A673 (cell line): ENCODE results near the gene FAM210B.

ENCODE experiments used
- EZH2 ChIP-seq: fragments of 200-600 bp; sonication (generic); IDR thresholded peaks from 2 replicates; pipeline ENCODE4 v1.6.1; 2017; ENCODE audit warnings: borderline replicate concordance, low read depth, mild to moderate bottlenecking, mixed read lengths, antibody characterized with exemption, low read length; ENCODE audit not compliant: poor library complexity, severe bottlenecking
- TF ChIP-seq, protein P1 (sequence below): fragments of 300-800, 200-600 bp; sonication (generic); conservative IDR thresholded peaks from 2 replicates; pipeline ENCODE4 v1.5.1; 2017; ENCODE audit warnings: low read depth, mild to moderate bottlenecking, antibody characterized with exemption, low read length, moderate library complexity, mixed read lengths

DNA sequence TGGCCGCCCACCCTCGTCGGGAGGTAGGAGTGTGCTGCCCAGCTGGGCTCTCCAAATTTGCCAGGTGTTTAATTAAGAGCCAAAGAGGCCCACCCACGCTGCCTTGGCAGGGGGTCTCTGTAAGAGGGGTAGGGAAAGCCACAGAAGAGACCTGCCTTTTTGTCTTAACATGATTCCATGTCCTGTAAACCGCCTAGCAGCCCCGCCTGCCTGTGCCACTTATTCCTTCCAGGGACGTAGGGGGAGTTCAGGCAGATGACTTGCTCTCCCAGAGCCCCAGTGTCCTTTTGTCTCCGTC lies 2.1 kb downstream of the FAM210B start:
- TF ChIP-seq, protein P1, sequence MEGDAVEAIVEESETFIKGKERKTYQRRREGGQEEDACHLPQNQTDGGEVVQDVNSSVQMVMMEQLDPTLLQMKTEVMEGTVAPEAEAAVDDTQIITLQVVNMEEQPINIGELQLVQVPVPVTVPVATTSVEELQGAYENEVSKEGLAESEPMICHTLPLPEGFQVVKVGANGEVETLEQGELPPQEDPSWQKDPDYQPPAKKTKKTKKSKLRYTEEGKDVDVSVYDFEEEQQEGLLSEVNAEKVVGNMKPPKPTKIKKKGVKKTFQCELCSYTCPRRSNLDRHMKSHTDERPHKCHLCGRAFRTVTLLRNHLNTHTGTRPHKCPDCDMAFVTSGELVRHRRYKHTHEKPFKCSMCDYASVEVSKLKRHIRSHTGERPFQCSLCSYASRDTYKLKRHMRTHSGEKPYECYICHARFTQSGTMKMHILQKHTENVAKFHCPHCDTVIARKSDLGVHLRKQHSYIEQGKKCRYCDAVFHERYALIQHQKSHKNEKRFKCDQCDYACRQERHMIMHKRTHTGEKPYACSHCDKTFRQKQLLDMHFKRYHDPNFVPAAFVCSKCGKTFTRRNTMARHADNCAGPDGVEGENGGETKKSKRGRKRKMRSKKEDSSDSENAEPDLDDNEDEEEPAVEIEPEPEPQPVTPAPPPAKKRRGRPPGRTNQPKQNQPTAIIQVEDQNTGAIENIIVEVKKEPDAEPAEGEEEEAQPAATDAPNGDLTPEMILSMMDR: no peak
- TF ChIP-seq EZH2: no peak
